OCI-LY3 (cell line): ENCODE results near the gene ICAM2.

Source experiments
- H2AFZ ChIP-seq: fragments of 200-600, 300-600 bp; shearing (Covaris generic); 2 replicates; pipeline ENCODE4 v1.6.0; 2014; ENCODE audit warnings: antibody characterized with exemption, low read depth, low read length
- H3K27ac ChIP-seq: fragments of 200-600, 300-600 bp; sonication (generic); 2 replicates; pipeline ENCODE4 v1.5.1; 2014; ENCODE audit warnings: mild to moderate bottlenecking, low read length, moderate library complexity, mixed read lengths
- H3K27me3 ChIP-seq: fragments of 200-600, 300-600 bp; sonication (generic); 2 replicates; pipeline ENCODE4 v1.6.1; 2014; ENCODE audit warnings: low read depth, low read length, mixed read lengths
- H3K36me3 ChIP-seq: fragments of 200-600, 300-600 bp; sonication (generic); replicated peaks from 2 replicates; pipeline ENCODE3; 2014; ENCODE audit warnings: low read depth, low read length, mixed read lengths
- H3K4me1 ChIP-seq: fragments of 300-600, 200-600 bp; sonication (generic); 2 replicates; pipeline ENCODE4 v1.6.1; 2014; ENCODE audit warnings: low read length, mixed read lengths
- H3K4me2 ChIP-seq: fragments of 200-600, 300-600 bp; sonication (generic); 2 replicates; pipeline ENCODE4 v1.6.1; 2014; ENCODE audit warnings: low read length, mixed read lengths
- H3K4me3 ChIP-seq: fragments of 300-600, 200-600 bp; sonication (generic); 2 replicates; pipeline ENCODE4 v1.5.1; 2014; ENCODE audit warnings: antibody characterized with exemption, mild to moderate bottlenecking, low read length, moderate library complexity
- H3K79me2 ChIP-seq: fragments of 300-600, 200-600 bp; shearing (Covaris generic); 2 replicates; pipeline ENCODE4 v1.6.1; 2014; ENCODE audit warnings: mild to moderate bottlenecking, low read length, mixed read lengths
- H3K9ac ChIP-seq: fragments of 300-600, 200-600 bp; shearing (Covaris generic); 2 replicates; pipeline ENCODE4 v1.6.0; 2014; ENCODE audit warnings: mild to moderate bottlenecking, low read length, moderate library complexity
- H3K9me3 ChIP-seq: fragments of 200-600, 300-600 bp; shearing (Covaris generic); 2 replicates; pipeline ENCODE4 v1.6.1; 2014; ENCODE audit warnings: low read length, mixed read lengths; ENCODE audit not compliant: insufficient read depth
- H4K20me1 ChIP-seq: fragments of 200-600, 300-600 bp; sonication (generic); 2 replicates; pipeline ENCODE4 v1.6.1; 2016; ENCODE audit warnings: low read length, mixed read lengths; ENCODE audit not compliant: insufficient read depth
- EZH2phosphoT487 ChIP-seq: fragments of 200-600 bp; shearing (Covaris generic); IDR thresholded peaks from 2 replicates; pipeline ENCODE4 v1.6.1; 2018; ENCODE audit warnings: antibody characterized with exemption, mixed run types, low read depth
- TF ChIP-seq, protein P1 (sequence below): fragments of 200-600, 300-600 bp; sonication (generic); IDR thresholded peaks from 2 replicates; pipeline ENCODE4 v1.5.1; 2014; ENCODE audit warnings: antibody characterized with exemption, low read length, low read depth

Gene ICAM2

DNA sequence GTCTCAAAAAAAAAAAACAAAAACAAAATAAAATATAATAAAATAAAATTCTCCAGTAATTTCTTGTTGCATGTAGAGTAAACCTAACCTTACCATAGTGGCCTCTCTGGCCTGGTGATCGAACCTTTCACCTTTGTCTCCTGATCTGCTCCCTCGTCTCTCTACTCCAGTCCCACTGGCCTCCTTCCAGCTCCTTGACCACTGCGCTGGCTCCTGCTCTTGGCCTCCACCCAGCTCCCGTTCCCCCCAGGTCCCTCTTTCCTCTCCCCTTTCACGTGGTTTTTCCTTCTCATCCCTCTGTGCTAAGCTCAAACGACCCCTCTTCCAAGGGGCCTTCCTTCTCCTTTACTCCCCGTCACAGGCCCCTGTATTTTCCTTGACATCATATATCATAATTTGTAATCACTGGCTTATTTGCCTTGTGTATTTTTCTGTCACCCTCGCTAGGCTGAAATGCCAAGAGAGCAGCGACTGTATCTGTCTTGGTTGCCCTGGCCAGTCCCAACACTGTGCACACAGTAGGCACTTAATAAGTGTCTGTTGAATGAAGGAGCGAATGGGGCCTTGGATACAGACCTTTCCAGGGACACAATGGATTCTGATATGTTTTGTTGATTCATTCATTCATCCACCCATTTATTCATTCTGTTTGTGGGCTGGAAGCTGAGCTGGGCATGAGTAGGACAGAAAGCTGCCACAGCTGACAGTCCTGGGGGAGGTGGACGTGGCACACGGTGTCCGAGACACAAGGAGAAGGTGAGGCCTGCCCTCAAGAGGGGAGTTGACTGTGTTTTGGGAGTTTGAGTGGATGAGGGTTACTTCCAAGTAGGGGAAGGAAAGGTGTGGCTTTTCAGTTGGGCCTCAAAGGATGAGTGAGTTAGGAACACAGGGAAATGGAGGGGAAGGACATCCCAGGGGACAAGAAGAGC lies 41.9 kb downstream of the ICAM2 start:
- Histone ChIP-seq H3K4me3 (no peak overlapping the region), H3K4me1 (no peaks in the 10 kb centered on the region), H3K79me2 (no peaks in the 10 kb centered on the region), H2AFZ (no peak overlapping the region), H4K20me1 (no peaks in the 10 kb centered on the region), H3K4me2 (no peak overlapping the region), H3K27me3 (peaks cover 35% of the 10 kb centered on the region), H3K27ac (no peak overlapping the region), H3K9ac (no peak overlapping the region), H3K9me3 (0 out of 2 replicates have a peak, but pooled peaks cover 6% of the 10 kb centered on the region), H3K36me3 (no peaks in the 10 kb centered on the region)
- no peak for TF ChIP-seq EZH2phosphoT487
- TF ChIP-seq, protein P1, sequence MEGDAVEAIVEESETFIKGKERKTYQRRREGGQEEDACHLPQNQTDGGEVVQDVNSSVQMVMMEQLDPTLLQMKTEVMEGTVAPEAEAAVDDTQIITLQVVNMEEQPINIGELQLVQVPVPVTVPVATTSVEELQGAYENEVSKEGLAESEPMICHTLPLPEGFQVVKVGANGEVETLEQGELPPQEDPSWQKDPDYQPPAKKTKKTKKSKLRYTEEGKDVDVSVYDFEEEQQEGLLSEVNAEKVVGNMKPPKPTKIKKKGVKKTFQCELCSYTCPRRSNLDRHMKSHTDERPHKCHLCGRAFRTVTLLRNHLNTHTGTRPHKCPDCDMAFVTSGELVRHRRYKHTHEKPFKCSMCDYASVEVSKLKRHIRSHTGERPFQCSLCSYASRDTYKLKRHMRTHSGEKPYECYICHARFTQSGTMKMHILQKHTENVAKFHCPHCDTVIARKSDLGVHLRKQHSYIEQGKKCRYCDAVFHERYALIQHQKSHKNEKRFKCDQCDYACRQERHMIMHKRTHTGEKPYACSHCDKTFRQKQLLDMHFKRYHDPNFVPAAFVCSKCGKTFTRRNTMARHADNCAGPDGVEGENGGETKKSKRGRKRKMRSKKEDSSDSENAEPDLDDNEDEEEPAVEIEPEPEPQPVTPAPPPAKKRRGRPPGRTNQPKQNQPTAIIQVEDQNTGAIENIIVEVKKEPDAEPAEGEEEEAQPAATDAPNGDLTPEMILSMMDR, result no peak

DNA sequence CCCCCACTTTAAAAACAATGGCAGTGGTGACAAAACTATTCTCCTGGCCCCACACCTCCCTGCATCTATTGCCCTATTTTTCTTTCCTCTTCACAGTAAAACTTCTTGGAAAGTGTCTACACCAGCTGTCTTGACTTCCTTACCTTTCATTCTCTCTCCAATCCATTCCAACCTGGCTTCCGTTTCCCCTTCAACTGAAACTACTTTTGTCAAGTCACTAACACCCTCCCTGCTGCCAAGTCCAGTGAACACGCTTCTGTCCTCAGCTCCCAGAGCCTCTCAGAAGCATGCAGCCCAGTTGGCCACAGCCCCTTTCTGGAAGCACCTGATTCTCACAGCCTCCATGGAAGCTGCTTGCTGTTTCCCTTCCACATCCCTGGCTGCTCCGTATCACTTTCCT lies 43.7 kb downstream of the ICAM2 start:
- no peak overlapping the region for H3K4me2 ChIP-seq
- H3K4me3 ChIP-seq, result no peak overlapping the region
- no peaks in the 10 kb centered on the region for H4K20me1 ChIP-seq
- H3K9ac ChIP-seq, result no peak overlapping the region
- H3K27me3 ChIP-seq, result peaks cover 35% of the 10 kb centered on the region
- H2AFZ ChIP-seq, result no peak overlapping the region
- 0 out of 2 replicates have a peak, but pooled peaks cover 1% of the 10 kb centered on the region for H3K9me3 ChIP-seq
- no peaks in the 10 kb centered on the region for H3K79me2 ChIP-seq
- no peak overlapping the region for H3K27ac ChIP-seq
- H3K36me3 ChIP-seq, result no peaks in the 10 kb centered on the region
- TF ChIP-seq EZH2phosphoT487, result no peak
- H3K4me1 ChIP-seq, result no peaks in the 10 kb centered on the region

DNA sequence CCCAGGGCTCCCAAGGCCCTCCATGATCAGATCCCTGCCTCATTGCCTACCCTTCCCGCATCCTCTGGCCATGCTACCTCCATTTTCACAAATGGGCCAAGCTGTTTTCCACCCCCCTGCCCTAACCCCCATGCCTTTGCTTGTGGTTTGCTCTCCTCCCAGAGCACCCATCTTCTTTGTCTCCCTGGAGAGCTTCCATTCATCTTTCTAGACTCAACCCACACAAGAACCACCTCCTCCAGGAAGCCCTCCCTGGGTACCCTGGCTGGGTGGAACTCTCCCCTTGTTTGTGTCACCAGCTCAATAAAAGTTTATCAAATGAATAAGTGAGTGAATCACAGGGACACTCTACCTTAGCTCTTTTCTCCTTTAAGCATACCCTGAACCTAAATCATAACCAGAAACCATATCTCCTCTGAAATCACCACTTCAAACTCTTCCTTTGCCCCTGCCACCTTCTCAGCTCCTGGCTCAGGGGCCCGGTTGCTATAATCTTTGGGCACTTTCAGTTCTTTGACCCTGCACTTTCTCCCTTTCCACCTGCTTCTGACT lies 44.8 kb downstream of the ICAM2 start:
- Histone ChIP-seq H3K27ac (no peak overlapping the region), H3K27me3 (peaks cover 35% of the 10 kb centered on the region), H3K9ac (no peak overlapping the region), H3K4me1 (no peaks in the 10 kb centered on the region), H4K20me1 (no peaks in the 10 kb centered on the region), H3K79me2 (no peaks in the 10 kb centered on the region), H3K4me3 (no peak overlapping the region), H3K36me3 (no peaks in the 10 kb centered on the region), H3K4me2 (no peak overlapping the region), H3K9me3 (no peaks in the 10 kb centered on the region), H2AFZ (no peak overlapping the region)
- TF ChIP-seq, protein P1, result no peak
- TF ChIP-seq EZH2phosphoT487, result no peak

DNA sequence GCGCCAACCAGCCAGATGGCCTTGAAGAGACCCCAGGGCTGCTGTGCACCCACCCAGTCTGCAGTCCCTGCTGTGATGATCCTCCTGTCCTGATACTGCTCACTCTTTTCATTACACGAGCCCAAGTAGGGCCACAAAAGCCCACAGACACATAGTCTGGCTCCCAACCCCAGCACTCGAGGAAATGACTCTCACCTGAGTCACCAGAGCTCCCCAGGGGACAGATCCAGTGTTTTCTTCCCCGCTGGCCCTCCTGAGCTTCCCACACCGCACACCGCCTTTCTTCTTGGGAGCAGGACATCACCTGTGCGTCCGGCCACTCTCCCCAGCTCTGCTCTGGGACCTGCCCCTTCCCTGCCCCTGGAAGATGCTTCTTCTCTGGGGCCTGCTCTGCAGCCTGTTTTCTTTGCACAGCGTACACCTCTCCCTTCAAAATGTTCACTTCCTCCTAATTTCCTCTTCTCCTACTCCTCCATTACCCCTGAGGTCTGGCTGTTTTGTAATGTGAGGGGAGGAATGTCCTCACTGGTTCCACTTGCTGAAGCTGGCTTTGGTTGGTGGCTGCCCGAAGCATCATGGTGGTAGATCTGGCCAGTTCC lies 45.7 kb downstream of the ICAM2 start:
- no peak overlapping the region for H3K9ac ChIP-seq
- H3K4me3 ChIP-seq, result no peak overlapping the region
- peaks cover 35% of the 10 kb centered on the region for H3K27me3 ChIP-seq
- TF ChIP-seq EZH2phosphoT487, result no peak
- TF ChIP-seq, protein P1, result no peak
- H2AFZ ChIP-seq, result no peak overlapping the region
- H3K79me2 ChIP-seq, result no peaks in the 10 kb centered on the region
- H3K4me1 ChIP-seq, result no peaks in the 10 kb centered on the region
- no peak overlapping the region for H3K4me2 ChIP-seq
- no peaks in the 10 kb centered on the region for H4K20me1 ChIP-seq
- H3K9me3 ChIP-seq, result no peaks in the 10 kb centered on the region
- H3K36me3 ChIP-seq, result no peaks in the 10 kb centered on the region
- H3K27ac ChIP-seq, result no peak overlapping the region
